Right hindlimb (tissue), 1 donor: ENCODE measurements around the gene ARFGEF3.
A peak's percentile ranks its signal among the peaks of the same experiment; 100 is the strongest.

ENCODE experiments used
- DNase-seq: peaks from one replicate; pipeline ENCODE4 v3.0.0-alpha.2; 2018

Gene ARFGEF3

DNA sequence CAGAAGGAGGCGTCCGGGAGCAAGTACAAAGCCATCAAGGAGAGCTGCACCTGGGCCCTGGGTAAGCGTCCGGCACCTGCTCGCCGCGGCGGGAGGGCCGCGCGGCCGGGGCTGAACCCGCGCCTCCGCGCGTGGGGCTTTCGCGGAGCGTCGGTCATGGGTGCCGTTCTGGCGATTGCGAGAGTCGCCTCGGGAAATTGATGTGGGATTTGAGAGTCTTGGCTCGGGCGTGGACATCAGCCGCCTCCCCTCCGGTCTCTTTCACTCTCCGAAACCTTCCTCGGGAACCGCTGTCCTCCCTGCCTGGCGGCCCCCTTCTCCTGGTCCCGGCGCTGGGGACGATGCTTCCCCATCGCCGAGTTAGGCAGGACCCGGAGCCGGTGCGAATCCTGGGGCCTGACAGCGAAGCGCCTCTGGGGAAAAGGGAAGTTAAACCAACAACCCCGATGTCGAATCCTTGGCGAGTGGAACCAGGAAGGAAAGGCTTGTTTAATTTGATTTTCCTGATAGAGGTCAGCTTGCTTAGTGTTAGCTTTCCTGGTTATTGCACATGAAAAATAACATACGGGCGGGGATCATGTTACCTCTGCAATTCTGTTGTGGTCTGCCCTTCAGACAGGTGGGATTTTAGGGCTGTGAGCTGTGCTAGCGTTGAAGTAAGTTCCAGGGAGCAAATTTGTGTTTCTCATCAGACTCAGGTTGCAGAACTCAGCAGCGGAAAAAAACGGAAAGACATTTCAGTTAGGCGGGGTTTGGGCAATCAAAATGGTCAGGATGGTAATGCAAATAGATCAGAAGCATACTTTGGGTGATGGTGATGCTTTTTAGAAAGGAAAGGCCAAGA lies 594 bp downstream of the ARFGEF3 start:
- peak; percentile 21 for DNase-seq

DNA sequence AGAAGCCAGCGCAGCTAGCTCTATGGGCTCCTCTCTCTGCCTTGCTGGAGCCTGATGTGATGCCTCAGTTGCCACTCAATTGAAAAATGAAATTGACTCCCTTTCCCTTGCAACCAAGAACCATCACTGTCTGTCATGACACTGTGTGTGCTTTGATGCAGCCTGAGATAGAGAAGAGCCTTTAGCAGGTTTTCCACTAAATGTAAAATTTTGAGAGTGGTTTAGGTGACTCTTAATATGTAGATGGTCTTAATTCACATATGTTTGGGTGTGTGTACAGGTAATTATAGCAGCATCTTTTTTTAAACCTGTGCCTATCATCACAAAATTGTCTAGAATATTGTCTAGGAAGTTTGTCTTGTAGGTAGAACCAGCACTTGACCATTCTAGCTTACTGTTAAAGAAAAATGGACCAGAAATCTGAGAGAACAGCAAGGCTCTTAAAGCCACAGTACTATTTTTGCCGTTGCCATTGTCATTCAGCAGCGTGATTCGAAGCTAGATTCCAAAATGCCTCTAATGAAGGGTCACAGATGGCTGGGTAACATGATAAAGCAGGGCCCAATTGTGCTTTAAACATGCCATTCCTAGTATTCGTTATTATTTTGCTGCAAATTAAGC lies 1.3 kb downstream of the ARFGEF3 start:
- DNase-seq = no peak

- no peak for DNase-seq
These were observed 13.9 kb downstream of the ARFGEF3 start for GRCh38 chr6:138175596-138175995.

DNA sequence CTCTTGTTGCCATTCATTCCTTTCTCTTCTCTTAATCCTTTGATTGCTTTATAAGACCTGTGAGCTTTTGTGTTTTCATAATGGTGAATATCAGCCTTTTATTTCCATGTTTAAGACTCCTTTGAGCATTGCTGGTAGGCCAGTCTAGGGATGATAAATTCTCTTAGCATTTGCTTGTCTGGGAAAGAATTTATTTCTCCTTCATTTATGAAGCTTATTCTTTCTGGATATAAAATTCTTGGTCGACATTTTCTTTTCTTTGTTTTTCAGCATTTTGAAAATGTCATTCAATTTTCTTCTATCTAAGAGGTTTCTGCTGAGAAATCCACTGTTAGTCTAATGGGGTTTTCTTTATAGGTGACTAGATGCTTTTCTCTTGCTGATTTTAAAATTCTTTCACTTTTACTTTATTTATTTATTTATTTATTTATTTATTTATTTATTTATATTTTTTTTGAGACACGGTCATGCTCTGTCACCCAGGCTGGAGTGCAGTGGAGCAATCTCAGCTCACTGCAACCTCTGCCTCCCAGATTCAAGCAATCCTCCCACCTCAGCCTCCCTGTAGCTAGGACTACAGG lies 15.0 kb downstream of the ARFGEF3 start:
- no peak for DNase-seq

DNA sequence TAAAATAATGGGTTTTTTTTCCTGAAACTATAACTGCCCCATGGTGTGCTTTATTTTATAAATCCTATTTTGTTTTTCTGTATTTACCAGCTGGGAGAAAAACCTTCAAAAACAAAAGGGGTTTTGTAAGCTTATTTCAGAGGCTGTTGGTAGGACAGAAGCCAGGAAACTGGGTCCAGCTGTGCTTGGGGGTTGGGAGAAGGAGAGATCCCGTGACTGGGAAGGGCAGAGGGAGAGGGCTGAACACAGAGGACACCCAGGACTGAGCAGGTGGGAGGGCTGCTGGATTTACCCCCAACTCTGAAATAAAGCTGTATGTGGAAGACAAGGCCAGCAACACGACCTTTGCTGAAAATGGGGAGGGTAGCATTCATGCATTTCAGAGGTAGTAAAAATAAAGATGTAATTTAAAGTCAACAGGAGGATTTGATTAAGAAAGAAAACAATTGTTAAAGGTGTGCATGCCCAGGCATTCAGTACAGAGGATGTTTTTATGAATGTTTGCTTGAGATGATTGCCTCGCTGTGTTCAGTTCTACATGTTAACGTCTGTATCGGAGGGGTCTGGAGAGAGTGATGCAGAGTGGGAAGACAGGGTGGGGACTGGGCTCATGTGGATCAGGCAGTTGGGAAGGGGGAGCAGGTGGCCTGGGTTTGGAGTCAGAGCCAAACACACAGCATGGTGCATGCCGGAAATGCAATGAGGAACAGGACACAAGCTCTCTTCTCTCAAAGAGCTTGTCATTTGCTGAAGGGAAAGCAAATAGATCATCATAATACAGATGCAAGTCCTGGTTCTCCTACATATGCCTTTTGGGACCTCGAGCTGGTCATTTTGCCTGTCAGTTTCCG lies 21.4 kb downstream of the ARFGEF3 start:
- DNase-seq = peak; percentile 61

GRCh38 chr6:138183790-138184134 lies 22.0 kb downstream of the ARFGEF3 start:
- no peak for DNase-seq

- no peak for DNase-seq
These were observed 22.5 kb downstream of the ARFGEF3 start for GRCh38 chr6:138184230-138184629.

DNA sequence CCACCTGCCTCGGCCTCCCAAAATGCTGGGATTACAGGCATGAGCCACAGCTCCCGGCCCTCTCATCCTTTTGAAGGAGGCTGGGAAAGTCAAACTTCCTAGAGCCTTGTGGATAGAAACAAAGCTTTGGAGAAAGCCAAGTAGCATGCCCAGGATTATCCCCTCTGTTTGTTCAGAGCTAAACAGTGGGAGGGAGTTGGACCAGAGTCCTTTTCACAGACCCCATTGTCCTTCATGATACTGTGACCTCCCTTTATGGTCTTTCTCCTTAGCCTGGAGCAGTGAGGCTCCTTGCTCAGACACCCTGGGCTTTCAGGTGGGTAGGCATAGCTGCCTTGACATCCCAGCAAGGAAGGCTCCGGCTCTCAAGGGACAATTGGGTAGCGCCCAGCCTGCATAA lies 25.4 kb downstream of the ARFGEF3 start:
- DNase-seq = no peak

GRCh38 chr6:138188278-138188941 lies 26.7 kb downstream of the ARFGEF3 start:
- no peak for DNase-seq

DNA sequence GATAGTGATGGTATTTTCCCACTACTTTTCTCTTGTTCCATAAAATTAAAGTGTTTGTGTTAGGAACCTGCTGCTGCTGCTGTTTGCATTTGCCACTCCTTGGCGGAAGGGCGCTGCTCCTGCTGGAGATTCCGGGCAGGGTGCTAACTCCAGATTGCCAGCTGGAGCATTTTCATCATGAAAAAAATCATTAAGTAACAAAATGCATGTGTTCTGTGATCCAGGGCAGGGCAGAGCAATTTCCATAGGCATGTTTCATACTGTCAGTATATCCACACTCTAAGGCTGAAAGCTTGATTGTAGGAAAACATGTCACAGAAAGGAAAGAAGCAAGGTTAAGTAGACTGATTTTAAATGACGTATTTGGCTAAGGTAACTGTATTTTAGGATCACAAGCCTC lies 32.5 kb downstream of the ARFGEF3 start:
- peak; percentile 18 for DNase-seq

DNA sequence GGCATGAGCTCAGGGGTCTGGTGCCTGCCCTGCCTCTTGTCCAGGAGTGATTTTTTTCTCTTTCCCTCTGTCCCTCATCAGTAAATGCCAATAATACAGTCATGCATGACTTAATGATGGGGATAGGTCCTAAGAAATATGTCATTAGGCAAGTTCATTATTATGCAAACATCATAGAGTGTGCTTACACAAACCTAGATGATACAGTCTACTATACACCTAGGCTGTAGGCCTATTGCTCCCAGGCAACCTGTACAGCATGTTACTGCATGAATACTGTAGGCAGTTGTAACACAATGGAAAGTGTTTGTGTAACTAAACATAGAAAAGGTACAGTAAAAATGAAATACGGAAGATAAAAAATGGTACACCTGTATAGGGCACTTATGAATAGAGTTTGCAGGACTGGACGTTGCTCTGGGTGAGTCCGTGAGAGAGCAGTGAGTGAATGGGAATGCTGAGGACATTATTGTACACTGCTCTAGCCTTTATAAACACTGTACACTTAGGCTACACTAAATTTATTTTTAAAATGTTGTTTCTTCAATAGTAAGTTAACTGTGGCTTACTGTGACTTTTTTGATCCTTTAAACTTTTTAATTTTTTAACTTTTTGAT lies 34.5 kb downstream of the ARFGEF3 start:
- no peak for DNase-seq

GRCh38 chr6:138197570-138197969 lies 35.8 kb downstream of the ARFGEF3 start:
- DNase-seq = no peak

GRCh38 chr6:138198430-138199091 lies 36.8 kb downstream of the ARFGEF3 start:
- no peak for DNase-seq

DNA sequence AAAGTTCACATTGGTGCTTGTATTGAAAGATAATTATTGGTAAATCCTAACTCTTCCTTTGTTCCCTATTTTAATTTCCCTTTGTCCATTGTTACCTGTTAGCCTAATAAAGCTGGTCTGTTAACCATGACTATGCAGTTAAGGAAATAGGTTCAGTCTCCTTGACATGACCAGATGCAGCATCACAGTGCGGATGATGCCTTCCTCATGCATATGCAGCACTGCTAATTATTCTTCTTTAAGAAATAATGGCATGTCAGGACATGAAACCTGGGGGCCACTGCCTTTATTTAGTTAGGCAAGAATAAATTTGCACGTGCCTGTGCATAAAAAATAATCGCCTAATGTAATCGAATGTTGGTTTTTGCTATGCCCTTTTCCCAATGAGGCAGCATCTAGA lies 40.1 kb downstream of the ARFGEF3 start:
- DNase-seq = no peak

DNA sequence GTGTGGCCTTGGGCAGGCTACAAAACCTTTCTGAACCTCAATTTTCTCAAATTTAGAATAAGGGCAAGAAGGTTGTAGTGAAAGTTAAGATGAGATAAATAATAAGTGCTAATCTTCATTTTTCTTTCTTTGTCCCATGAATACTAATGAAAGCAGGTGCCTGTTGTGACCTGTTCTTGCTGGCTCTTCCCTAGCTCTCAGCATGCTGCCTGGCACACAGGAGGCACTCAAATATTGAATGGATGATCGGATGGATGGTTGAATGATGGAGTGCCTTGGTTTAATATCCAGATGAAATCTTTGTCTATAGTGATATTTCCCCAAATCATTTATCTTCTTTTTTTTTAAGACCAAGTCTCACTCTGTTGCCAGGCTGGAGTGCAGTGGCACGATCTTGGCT lies 41.6 kb downstream of the ARFGEF3 start:
- DNase-seq = no peak

DNA sequence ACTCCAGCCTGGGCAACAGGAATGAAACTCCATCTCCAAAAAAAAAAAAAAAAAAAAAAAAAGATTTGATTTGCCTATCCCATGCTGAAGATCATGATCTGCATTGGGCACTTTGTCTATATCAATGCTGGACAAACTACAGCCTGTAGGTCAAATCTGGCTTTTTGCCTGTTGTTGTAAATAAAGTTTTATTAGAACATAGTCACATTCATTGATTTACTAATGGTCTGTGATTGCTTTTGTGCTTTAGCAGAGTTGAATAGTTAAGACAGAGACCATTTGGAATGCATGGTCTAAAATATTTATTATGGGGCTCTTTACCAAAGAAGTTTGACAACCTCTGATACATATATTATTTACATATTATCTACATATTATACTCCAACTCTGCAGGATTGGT lies 42.6 kb downstream of the ARFGEF3 start:
- DNase-seq = no peak

DNA sequence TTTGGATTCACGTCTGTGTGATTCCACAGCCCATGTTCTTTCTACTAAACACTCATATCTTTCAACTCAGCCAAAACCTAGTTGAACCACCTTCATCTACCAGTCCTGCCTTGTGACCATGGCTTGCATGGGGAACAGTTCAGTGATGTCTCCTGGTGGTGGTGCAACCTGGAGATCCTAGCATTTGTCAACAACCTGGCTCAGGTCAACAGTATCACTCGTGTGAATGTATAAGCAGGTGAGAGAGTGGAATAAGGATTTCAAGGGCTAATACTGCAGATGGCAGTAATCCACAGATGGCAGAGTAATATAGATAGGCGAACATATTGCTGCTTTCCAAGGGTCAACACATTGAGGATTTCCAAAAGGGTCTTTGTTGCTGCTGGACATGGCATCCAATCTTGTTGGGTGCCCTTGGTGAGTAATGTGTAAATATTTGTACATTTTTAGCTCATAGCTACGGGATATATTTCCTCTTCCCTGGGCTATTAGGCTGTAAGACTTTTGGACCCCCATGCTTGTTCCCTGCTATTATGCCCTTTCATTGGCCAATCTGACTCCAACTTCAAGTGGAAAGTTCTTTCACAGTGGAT lies 43.1 kb downstream of the ARFGEF3 start:
- no peak for DNase-seq

GRCh38 chr6:138205437-138206094 lies 43.8 kb downstream of the ARFGEF3 start:
- no peak for DNase-seq

DNA sequence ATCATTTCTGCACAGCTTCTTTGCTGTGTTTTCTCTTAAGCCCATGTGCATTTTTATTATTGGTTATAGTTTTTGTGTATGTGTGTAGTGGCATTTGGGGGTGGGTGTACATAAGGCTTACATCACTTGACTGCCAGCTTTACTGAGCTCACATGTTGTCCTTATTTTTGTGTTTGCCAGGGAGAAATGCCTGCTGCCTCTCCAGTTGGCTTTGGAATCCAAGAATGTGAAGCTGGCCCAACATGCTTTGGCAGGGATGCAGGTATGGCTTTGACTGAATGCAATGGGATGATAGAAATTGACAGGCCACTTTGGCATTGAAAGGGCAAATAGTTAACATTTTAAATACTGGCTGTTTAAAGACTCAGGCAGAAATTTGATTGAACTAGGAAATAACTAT lies 45.1 kb downstream of the ARFGEF3 start:
- no peak for DNase-seq

GRCh38 chr6:138211048-138211581 lies 49.4 kb downstream of the ARFGEF3 start:
- DNase-seq = no peak
